Inferior parietal cortex (tissue), 1 donor: ENCODE results near the gene FAM89A.

Source experiments
- DNase-seq: peaks from one replicate; pipeline ENCODE4 v3.0.0-alpha.2; 2016; ENCODE audit errors: extremely low spot score

The FAM89A gene

GRCh38 chr1:231040019-231040799 lies at the start of gene FAM89A:
TSS of gene FAM89A (minus strand) at chr1:231040254. CDS start at chr1:231040211, 43 bp downstream.
- DNase-seq = no peak

- DNase-seq = no peak
These were observed 44.3 kb upstream of the FAM89A start for GRCh38 chr1:231084353-231084752.

GRCh38 chr1:231079163-231079562 lies 39.1 kb upstream of the FAM89A start:
- DNase-seq = no peak

GRCh38 chr1:231078250-231078649 lies 38.2 kb upstream of the FAM89A start:
- DNase-seq = no peak

GRCh38 chr1:231076802-231077201 lies 36.7 kb upstream of the FAM89A start:
- no peak for DNase-seq

- no peak for DNase-seq
These were observed 35.4 kb upstream of the FAM89A start for GRCh38 chr1:231075497-231075896.

GRCh38 chr1:231075020-231075419 lies 35.0 kb upstream of the FAM89A start:
- DNase-seq = no peak

GRCh38 chr1:231074046-231074445 lies 34.0 kb upstream of the FAM89A start:
- no peak for DNase-seq

GRCh38 chr1:231073331-231073730 lies 33.3 kb upstream of the FAM89A start:
- DNase-seq = no peak

- no peak for DNase-seq
These were observed 32.5 kb upstream of the FAM89A start for GRCh38 chr1:231072502-231073094.

- no peak for DNase-seq
These were observed 32.0 kb upstream of the FAM89A start for GRCh38 chr1:231072041-231072440.

GRCh38 chr1:231070758-231071444 lies 30.8 kb upstream of the FAM89A start:
- no peak for DNase-seq

GRCh38 chr1:231069333-231069732 lies 29.3 kb upstream of the FAM89A start:
- no peak for DNase-seq

GRCh38 chr1:231068762-231069161 lies 28.7 kb upstream of the FAM89A start:
- no peak for DNase-seq

GRCh38 chr1:231065510-231066241 lies 25.6 kb upstream of the FAM89A start:
- no peak for DNase-seq

- DNase-seq = no peak
These were observed 24.4 kb upstream of the FAM89A start for GRCh38 chr1:231064418-231064817.

GRCh38 chr1:231063331-231063730 lies 23.3 kb upstream of the FAM89A start:
- DNase-seq = no peak

- DNase-seq = no peak
These were observed 22.6 kb upstream of the FAM89A start for GRCh38 chr1:231062500-231063270.

- no peak for DNase-seq
These were observed 19.6 kb upstream of the FAM89A start for GRCh38 chr1:231059566-231060193.

- no peak for DNase-seq
These were observed 18.5 kb upstream of the FAM89A start for GRCh38 chr1:231058416-231059109.
